CD14-positive monocyte (primary cell): Measurements from ENCODE around the gene MECR. TPM values are rescaled to one million over a fixed set of nuclear protein-coding genes. Genes with fewer than 3 reads are reported as not detected.

Experiments used
- DNase-seq, 3 donors: peaks; one replicate each; pipeline ENCODE4 v3.0.0-alpha.2; 2011 to 2022
- H2AFZ ChIP-seq: 2 replicates; pipeline ENCODE4 v1.6.0; 2012; ENCODE audit warnings: mild to moderate bottlenecking, low read depth, low read length, inconsistent platforms; ENCODE audit not compliant: insufficient read depth, poor library complexity, severe bottlenecking
- H3K27ac ChIP-seq, 2 donors: 1 replicate in 1 of 2; 2 replicates in 1 of 2; pipeline ENCODE4 v1.5.1; 2012 to 2013; ENCODE audit warnings: low read length in 2 of 2, control low read depth in 1 of 2, inconsistent platforms in 1 of 2, low read depth in 1 of 2, mild to moderate bottlenecking in 1 of 2
- H3K27me3 ChIP-seq, 2 donors: one replicate each; pipeline versions ENCODE4 v1.6.0 to v1.6.1; 2011 to 2013; ENCODE audit warnings: low read length in 2 of 2; ENCODE audit not compliant: control insufficient read depth in 2 of 2, insufficient read depth in 2 of 2
- H3K36me3 ChIP-seq, 2 donors: replicated peaks in 1 of 2; 1 replicate in 1 of 2; 2 replicates in 1 of 2; pipeline versions ENCODE4 v1.5.1 to v1.6.1; 2012 to 2013; ENCODE audit warnings: low read length in 2 of 2, control low read depth in 1 of 2, inconsistent platforms in 1 of 2, mild to moderate bottlenecking in 1 of 2; ENCODE audit not compliant: insufficient read depth in 2 of 2, control insufficient read depth in 1 of 2
- H3K4me1 ChIP-seq, 2 donors: 1 replicate in 1 of 2; 2 replicates in 1 of 2; pipeline versions ENCODE4 v1.5.1 to v1.6.1; 2012 to 2013; ENCODE audit warnings: low read length in 2 of 2, control low read depth in 1 of 2, inconsistent platforms in 1 of 2, mild to moderate bottlenecking in 1 of 2, moderate library complexity in 1 of 2; ENCODE audit not compliant: insufficient read depth in 2 of 2, control insufficient read depth in 1 of 2
- H3K4me2 ChIP-seq: replicated peaks from 2 replicates; pipeline ENCODE3; 2012; ENCODE audit warnings: low read length, moderate library complexity, mild to moderate bottlenecking; ENCODE audit not compliant: poor library complexity, severe bottlenecking; ENCODE audit errors: extremely low read depth
- H3K4me3 ChIP-seq, 3 experiments: fragments of 200-600 bp in 1 of 3; sonication (generic) in 1 of 3; replicated peaks in 1 of 3; 1 replicate in 2 of 3; 2 replicates in 1 of 3; pipeline ENCODE4 v1.5.1; 2011 to 2013; ENCODE audit warnings: low read length in 3 of 3, mild to moderate bottlenecking in 3 of 3, control low read depth in 2 of 3, low read depth in 2 of 3, inconsistent platforms in 1 of 3, moderate library complexity in 1 of 3
- H3K79me2 ChIP-seq: 2 replicates; pipeline ENCODE4 v1.6.0; 2012; ENCODE audit warnings: mild to moderate bottlenecking, control low read depth, inconsistent platforms, low read length, moderate library complexity; ENCODE audit not compliant: insufficient read depth
- H3K9ac ChIP-seq: 2 replicates; pipeline ENCODE4 v1.6.0; 2017; ENCODE audit warnings: low read length, mild to moderate bottlenecking; ENCODE audit not compliant: insufficient read depth, poor library complexity, severe bottlenecking
- H3K9me3 ChIP-seq, 2 donors: replicated peaks in 1 of 2; 1 replicate in 1 of 2; 2 replicates in 1 of 2; pipeline versions ENCODE4 v1.5.1 to v1.6.1; 2012 to 2013; ENCODE audit warnings: low read length in 2 of 2, control low read depth in 1 of 2; ENCODE audit not compliant: control insufficient read depth in 1 of 2, insufficient read depth in 1 of 2
- H4K20me1 ChIP-seq: 2 replicates; pipeline ENCODE4 v1.6.0; 2012; ENCODE audit warnings: mild to moderate bottlenecking, low read length, control low read depth, moderate library complexity; ENCODE audit not compliant: insufficient read depth
- H3K27ac Mint-ChIP-seq, 7 donors: one replicate each; pipeline ENCODE4 v1.8.0; 2020; ENCODE audit warnings: mild to moderate bottlenecking in 7 of 7, mixed read lengths in 7 of 7, moderate library complexity in 6 of 7, inconsistent platforms in 2 of 7
- H3K27me3 Mint-ChIP-seq, 3 donors: one replicate each; pipeline ENCODE4 v1.8.0; 2021 to 2022; ENCODE audit warnings: low read depth in 3 of 3, mild to moderate bottlenecking in 3 of 3, mixed read lengths in 3 of 3, moderate library complexity in 3 of 3, inconsistent platforms in 1 of 3
- H3K36me3 Mint-ChIP-seq, 2 donors: one replicate each; pipeline ENCODE4 v1.8.0; 2020; ENCODE audit warnings: mixed read lengths in 2 of 2, inconsistent platforms in 1 of 2, mild to moderate bottlenecking in 1 of 2
- H3K4me1 Mint-ChIP-seq: one replicate; pipeline ENCODE4 v1.8.0; 2020; ENCODE audit warnings: mild to moderate bottlenecking, mixed read lengths
- H3K4me3 Mint-ChIP-seq, 2 donors: one replicate each; pipeline ENCODE4 v1.8.0; 2020; ENCODE audit warnings: mild to moderate bottlenecking in 2 of 2, mixed read lengths in 2 of 2, moderate library complexity in 1 of 2
- H3K9me3 Mint-ChIP-seq, 7 donors: one replicate each; pipeline ENCODE4 v1.8.0; 2020 to 2022; ENCODE audit warnings: mixed read lengths in 7 of 7, mild to moderate bottlenecking in 6 of 7, moderate library complexity in 6 of 7, inconsistent platforms in 2 of 7
- WGBS: methylation state at CpG from one replicate; pipeline ENCODE4 v1.1.5; 2013; ENCODE audit warnings: missing lambda C conversion rate; ENCODE audit not compliant: insufficient coverage; 5-methylcytosine and 5-hydroxymethylcytosine counted together
- intact Hi-C, 2 donors: fragments of 100-400 bp; cut with micrococcal nuclease; formaldehyde crosslinking; loops; one replicate each; pipeline versions ENCODE4 v1.15.0 to v1.15.1; 2023
- polyA plus RNA-seq, 3 donors: library from polyadenylated mRNA; depleted of rRNA in 1 of 3; unstranded in 2 of 3; stranded (reverse) in 1 of 3; fragments of 300-500 nt in 2 of 3; fragments of >200 nt in 1 of 3; fragmentation: Illumina TruSeq in 2 of 3; gene quantifications; 1 replicate in 2 of 3; 2 replicates in 1 of 3; pipeline ENCODE4 v1.2.3, GENCODE V29; 2012 to 2021
- TF ChIP-seq, protein P1 (sequence below): fragments of 200-600 bp; IDR thresholded peaks from one replicate; pipeline ENCODE4 v1.8.0; 2022; ENCODE audit warnings: antibody characterized with exemption, mild to moderate bottlenecking

The MECR gene
- polyA plus RNA-seq, 3 donors = 6.3 to 8.5 (median 7.5) TPM

DNA sequence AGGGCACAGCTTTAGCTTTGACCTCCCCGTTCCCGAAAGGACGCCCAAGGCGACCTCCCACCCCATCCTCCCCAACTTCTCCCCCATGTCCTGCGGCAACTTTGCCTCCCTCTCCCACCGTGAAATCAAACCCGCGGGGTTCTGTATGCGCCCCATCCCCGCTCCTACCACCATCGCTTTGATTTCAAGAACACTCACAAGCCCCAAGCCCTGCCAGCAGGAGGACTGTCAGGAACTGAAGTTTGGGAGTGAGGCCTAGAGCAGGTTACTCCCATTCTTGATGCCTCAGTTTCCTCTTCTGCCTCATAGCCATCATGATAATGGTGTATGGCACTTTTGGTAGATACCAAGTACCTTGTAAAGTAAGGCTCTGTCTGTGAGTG, 7.9 kb upstream of the MECR start:
- Mint-ChIP-seq H3K9me3 (peaks cover 0 to 19% (median 7%) of the 10 kb centered on the region in 7 donors), H3K27ac (peak overlapping the region in 1 of 7 donors; percentile 18), H3K4me3 (peak overlapping the region; percentile 79 to 85), H3K36me3 (peaks cover 6 to 14% of the 10 kb centered on the region in 2 donors), H3K27me3 (peaks cover 57 to 77% (median 57%) of the 10 kb centered on the region in 3 donors), H3K4me1 (peaks cover 25% of the 10 kb centered on the region)
- 11% methylated on average over 5 of the region's 11 CpGs for WGBS
- H2AFZ ChIP-seq = peak overlapping the region; percentile 64
- intact Hi-C loops = loop anchor here (5.0 kb wide), 3 partner anchors 614 to 1469 kb away; no protein-coding TSS in a partner anchor
- peaks cover 0 to 15% of the 10 kb centered on the region in 2 donors for H3K9me3 ChIP-seq
- peak overlapping the region in 1 of 3 experiments; percentile 67 for H3K4me3 ChIP-seq
- no peak overlapping the region for H3K9ac ChIP-seq
- no peak for DNase-seq
- peaks cover 26 to 66% of the 10 kb centered on the region in 2 donors for H3K27me3 ChIP-seq
- no peak overlapping the region for H3K27ac ChIP-seq
- H3K36me3 ChIP-seq = no peaks in the 10 kb centered on the region
- peaks cover 4% of the 10 kb centered on the region for H4K20me1 ChIP-seq
- peaks cover 22 to 27% of the 10 kb centered on the region in 2 donors for H3K4me1 ChIP-seq
- no peaks in the 10 kb centered on the region for H3K79me2 ChIP-seq
- TF ChIP-seq, protein P1, sequence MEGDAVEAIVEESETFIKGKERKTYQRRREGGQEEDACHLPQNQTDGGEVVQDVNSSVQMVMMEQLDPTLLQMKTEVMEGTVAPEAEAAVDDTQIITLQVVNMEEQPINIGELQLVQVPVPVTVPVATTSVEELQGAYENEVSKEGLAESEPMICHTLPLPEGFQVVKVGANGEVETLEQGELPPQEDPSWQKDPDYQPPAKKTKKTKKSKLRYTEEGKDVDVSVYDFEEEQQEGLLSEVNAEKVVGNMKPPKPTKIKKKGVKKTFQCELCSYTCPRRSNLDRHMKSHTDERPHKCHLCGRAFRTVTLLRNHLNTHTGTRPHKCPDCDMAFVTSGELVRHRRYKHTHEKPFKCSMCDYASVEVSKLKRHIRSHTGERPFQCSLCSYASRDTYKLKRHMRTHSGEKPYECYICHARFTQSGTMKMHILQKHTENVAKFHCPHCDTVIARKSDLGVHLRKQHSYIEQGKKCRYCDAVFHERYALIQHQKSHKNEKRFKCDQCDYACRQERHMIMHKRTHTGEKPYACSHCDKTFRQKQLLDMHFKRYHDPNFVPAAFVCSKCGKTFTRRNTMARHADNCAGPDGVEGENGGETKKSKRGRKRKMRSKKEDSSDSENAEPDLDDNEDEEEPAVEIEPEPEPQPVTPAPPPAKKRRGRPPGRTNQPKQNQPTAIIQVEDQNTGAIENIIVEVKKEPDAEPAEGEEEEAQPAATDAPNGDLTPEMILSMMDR = no peak
- peak overlapping the region; percentile 67 for H3K4me2 ChIP-seq

DNA sequence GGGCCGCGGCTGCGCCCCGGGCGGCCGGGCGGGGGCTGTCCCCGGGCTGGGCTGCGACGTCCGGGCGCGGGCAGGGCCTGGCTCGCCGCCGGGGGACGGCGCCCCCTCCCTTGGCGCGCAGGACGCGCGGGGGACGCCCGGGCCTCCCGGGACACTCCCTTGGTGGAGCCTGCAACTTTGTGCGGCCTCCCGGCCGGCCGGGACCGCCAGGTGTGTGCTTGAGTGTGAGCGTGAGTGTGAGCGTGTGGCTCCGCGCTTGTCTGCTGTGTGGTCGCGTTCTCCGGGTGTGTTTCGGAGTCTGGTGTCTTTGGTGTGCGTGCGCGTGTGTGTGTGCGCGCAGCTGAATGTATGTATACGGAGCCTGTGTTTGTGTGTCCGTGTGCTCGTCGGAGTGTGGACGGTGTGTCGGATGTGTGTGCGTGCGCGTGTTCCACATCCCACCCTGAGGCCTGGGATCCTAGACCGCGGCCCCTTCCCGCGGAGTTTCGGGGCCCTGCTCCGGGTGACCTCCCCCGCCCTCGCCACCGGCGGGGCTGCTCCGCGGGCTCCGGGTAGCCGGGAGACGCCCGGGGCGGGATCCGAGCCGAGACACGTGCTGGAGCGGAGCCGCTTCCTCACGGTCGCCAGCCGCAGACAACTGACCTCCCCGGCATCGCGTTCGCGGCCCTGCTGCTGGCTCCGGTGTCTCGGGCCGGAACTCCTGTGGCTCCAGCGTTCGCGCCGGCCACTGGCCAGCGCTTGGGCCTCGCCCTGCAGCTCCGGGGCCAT, 7.3 kb upstream of the MECR start:
- WGBS = under 1% methylated on average over 91 of the region's 93 CpGs
- no peak overlapping the region for H3K9ac ChIP-seq
- H3K27me3 Mint-ChIP-seq = peaks cover 57 to 78% (median 58%) of the 10 kb centered on the region in 3 donors

More for the DNA sequence above, 7.3 kb upstream of the MECR start:
- Histone ChIP-seq H3K4me2 (peak overlapping the region; percentile 67), H3K4me1 (peaks cover 22 to 27% of the 10 kb centered on the region in 2 donors), H4K20me1 (peaks cover 4% of the 10 kb centered on the region), H3K36me3 (no peaks in the 10 kb centered on the region), H3K27me3 (peaks cover 26 to 64% of the 10 kb centered on the region in 2 donors), H3K79me2 (no peaks in the 10 kb centered on the region), H2AFZ (peak overlapping the region; percentile 64), H3K9me3 (peaks cover 0 to 15% of the 10 kb centered on the region in 2 donors), H3K27ac (no peak overlapping the region), H3K4me3 (peak overlapping the region; percentile 1 to 67 (median 24))
- peaks cover 25% of the 10 kb centered on the region for H3K4me1 Mint-ChIP-seq
- H3K9me3 Mint-ChIP-seq = peaks cover 0 to 19% (median 7%) of the 10 kb centered on the region in 7 donors
- intact Hi-C loops = loop anchor here (5.0 kb wide), 3 partner anchors 614 to 1469 kb away; no protein-coding TSS in a partner anchor
- H3K4me3 Mint-ChIP-seq = peak overlapping the region; percentile 79 to 95
- TF ChIP-seq, protein P1 = no peak
- peaks cover 6 to 14% of the 10 kb centered on the region in 2 donors for H3K36me3 Mint-ChIP-seq
- peak; percentile 12 to 30 (median 13) for DNase-seq
- peak overlapping the region in 2 of 7 donors; percentile 45 to 84 for H3K27ac Mint-ChIP-seq
